Activated T-cell treated with anti-CD3 and anti-CD28 coated beads, Interleukin-2, amount 50 U/mL, for 72 hours (primary cell): ENCODE data around the gene MEFV. TPM values are rescaled to one million over a fixed set of nuclear protein-coding genes. Genes with fewer than 3 reads are reported as not detected.
"Not testable (repeated sequence)": the region's sequence is repeated elsewhere in the genome, so short reads cannot be mapped to it uniquely, and the experiment has no call there.

ENCODE experiments used
- ATAC-seq, 2 donors: fragments of 150-1000 bp; cut with Tn5 transposase; replicated peaks in 1 of 2; 2 replicates each; pipeline ENCODE4 v1.10.0; 2021; ENCODE audit warnings: moderate library complexity in 2 of 2, mild to moderate bottlenecking in 1 of 2
- DNase-seq, 2 donors: peaks; one replicate each; pipeline ENCODE4 v3.0.0; 2021 to 2022; ENCODE audit warnings: mixed read lengths in 1 of 2
- H3K27ac Mint-ChIP-seq: one replicate; pipeline ENCODE4 v1.8.0; 2022; ENCODE audit warnings: mild to moderate bottlenecking, moderate library complexity, mixed read lengths
- H3K27me3 Mint-ChIP-seq: one replicate; pipeline ENCODE4 v1.8.0; 2022; ENCODE audit warnings: low read depth, mixed read lengths
- H3K36me3 Mint-ChIP-seq, 2 donors: one replicate each; pipeline ENCODE4 v1.8.0; 2022; ENCODE audit warnings: mixed read lengths in 2 of 2, mild to moderate bottlenecking in 1 of 2; ENCODE audit not compliant: insufficient read depth in 2 of 2
- H3K4me1 Mint-ChIP-seq: one replicate; pipeline ENCODE4 v1.8.0; 2022; ENCODE audit warnings: low read depth, mixed read lengths
- H3K4me3 Mint-ChIP-seq, 2 donors: one replicate each; pipeline ENCODE4 v1.8.0; 2022; ENCODE audit warnings: mild to moderate bottlenecking in 2 of 2, mixed read lengths in 2 of 2, moderate library complexity in 2 of 2
- H3K9me3 Mint-ChIP-seq, 2 donors: one replicate each; pipeline ENCODE4 v1.8.0; 2022; ENCODE audit warnings: mixed read lengths in 2 of 2
- total RNA-seq, 2 donors: library from RNA; stranded (reverse); gene quantifications; one replicate each; pipeline ENCODE4 v1.2.3, GENCODE V29; 2022

The MEFV gene
- total RNA-seq, 2 donors from 2014 or later = 0.14 to 0.21 TPM

GRCh38 chr16:3198334-3199072, 57.9 kb downstream of the MEFV start:
- Mint-ChIP-seq H3K9me3 (no peaks in the 10 kb centered on the region), H3K4me1 (no peaks in the 10 kb centered on the region), H3K27me3 (peaks cover 40% of the 10 kb centered on the region), H3K27ac (no peak overlapping the region), H3K36me3 (no peaks in the 10 kb centered on the region), H3K4me3 (no peak overlapping the region)
- ATAC-seq = peak; percentile 25 to 47
- no peak for DNase-seq

- not testable (repeated sequence) for H3K27ac Mint-ChIP-seq, H3K4me1 Mint-ChIP-seq, H3K4me3 Mint-ChIP-seq, H3K9me3 Mint-ChIP-seq, DNase-seq, H3K36me3 Mint-ChIP-seq
- H3K27me3 Mint-ChIP-seq = peaks cover 46% of the 10 kb centered on the region
- ATAC-seq = peak in 1 of 2 donors; percentile 11
These were observed 58.6 kb downstream of the MEFV start for GRCh38 chr16:3197694-3198333.

GRCh38 chr16:3195975-3196374, 60.5 kb downstream of the MEFV start:
- no peaks in the 10 kb centered on the region for H3K9me3 Mint-ChIP-seq
- no peak for DNase-seq
- peaks cover 0 to 1% of the 10 kb centered on the region in 2 donors for H3K36me3 Mint-ChIP-seq
- no peak overlapping the region for H3K4me3 Mint-ChIP-seq
- H3K27ac Mint-ChIP-seq = no peak overlapping the region
- H3K4me1 Mint-ChIP-seq = peaks cover 13% of the 10 kb centered on the region
- no peak for ATAC-seq
- H3K27me3 Mint-ChIP-seq = peaks cover 52% of the 10 kb centered on the region

- no peak for DNase-seq
- Mint-ChIP-seq H3K9me3 (no peaks in the 10 kb centered on the region), H3K4me1 (peaks cover 25% of the 10 kb centered on the region), H3K4me3 (no peak overlapping the region), H3K27ac (no peak overlapping the region), H3K36me3 (peaks cover 0 to 3% of the 10 kb centered on the region in 2 donors), H3K27me3 (peaks cover 63% of the 10 kb centered on the region)
- no peak for ATAC-seq
These were observed 61.6 kb downstream of the MEFV start for GRCh38 chr16:3194792-3195191.

GRCh38 chr16:3193221-3194212, 62.9 kb downstream of the MEFV start:
- no peak overlapping the region for H3K4me3 Mint-ChIP-seq
- H3K4me1 Mint-ChIP-seq = peaks cover 38% of the 10 kb centered on the region
- H3K27ac Mint-ChIP-seq = no peak overlapping the region
- DNase-seq = no peak
- H3K9me3 Mint-ChIP-seq = no peaks in the 10 kb centered on the region
- no peak for ATAC-seq
- peaks cover 65% of the 10 kb centered on the region for H3K27me3 Mint-ChIP-seq
- peaks cover 0 to 4% of the 10 kb centered on the region in 2 donors for H3K36me3 Mint-ChIP-seq

GRCh38 chr16:3192476-3193019, 63.9 kb downstream of the MEFV start:
- Mint-ChIP-seq H3K27me3 (peaks cover 66% of the 10 kb centered on the region), H3K4me3 (peak overlapping the region; percentile 92 to 99), H3K27ac (no peak overlapping the region), H3K9me3 (no peaks in the 10 kb centered on the region), H3K4me1 (peaks cover 48% of the 10 kb centered on the region), H3K36me3 (peaks cover 0 to 6% of the 10 kb centered on the region in 2 donors)
- no peak for ATAC-seq
- no peak for DNase-seq

Other genes starting within 250 kb of the MEFV start
- under 1 TPM in 1 of 2 donors, not detected in 1; 0.14 TPM for gene CLDN9, start 243.7 kb downstream of the MEFV start, total RNA-seq
- not detected for gene CLDN6, start 238.4 kb downstream of the MEFV start, total RNA-seq
- 1 to 10 TPM; 3.9 to 4.0 TPM for gene TNFRSF12A, start 236.3 kb downstream of the MEFV start, total RNA-seq
- 10 to 100 TPM; 27.6 to 32.8 TPM for gene HCFC1R1, start 232.7 kb downstream of the MEFV start, total RNA-seq
- gene THOC6, start 232.6 kb downstream of the MEFV start, total RNA-seq = 10 to 100 TPM; 49.1 to 50.9 TPM
- under 1 TPM in 1 of 2 donors, not detected in 1; 0.30 TPM for gene BICDL2, start 219.7 kb downstream of the MEFV start, total RNA-seq
- gene MMP25, start 210.1 kb downstream of the MEFV start, total RNA-seq = 1 to 10 TPM; 2.3 to 5.2 TPM
- gene IL32, start 191.0 kb downstream of the MEFV start, total RNA-seq = 1,000 to 10,000 TPM; 1,427 to 2,251 TPM
- under 1 TPM; 0.28 to 0.48 TPM for gene ZSCAN10, start 157.3 kb downstream of the MEFV start, total RNA-seq
- gene ZNF205, start 144.0 kb downstream of the MEFV start, total RNA-seq = under 1 TPM; 0.12 to 0.28 TPM
- 10 to 100 TPM; 12.2 to 16.3 TPM for gene ZNF213, start 121.6 kb downstream of the MEFV start, total RNA-seq
- under 1 TPM in 1 of 2 donors, not detected in 1; 0.35 TPM for gene OR1F1, start 68.4 kb downstream of the MEFV start, total RNA-seq
- 10 to 100 TPM; 14.8 to 15.5 TPM for gene ZNF200, start 21.5 kb downstream of the MEFV start, total RNA-seq
- 10 to 100 TPM; 26.0 to 30.7 TPM for gene ZNF263, start 26.9 kb upstream of the MEFV start, total RNA-seq
- 10 to 100 TPM in 1 of 2 donors, 1 to 10 TPM in 1; 10.0 to 10.3 TPM for gene TIGD7, start 48.8 kb upstream of the MEFV start, total RNA-seq
- gene ZNF75A, start 48.9 kb upstream of the MEFV start, total RNA-seq = 10 to 100 TPM; 28.3 to 40.4 TPM
- not detected for gene OR2C1, start 99.3 kb upstream of the MEFV start, total RNA-seq
- 10 to 100 TPM; 17.8 to 20.5 TPM for gene ZSCAN32, start 144.4 kb upstream of the MEFV start, total RNA-seq
- 10 to 100 TPM; 11.4 to 12.2 TPM for gene ZNF174, start 144.6 kb upstream of the MEFV start, total RNA-seq
- gene ZNF597, start 186.9 kb upstream of the MEFV start, total RNA-seq = 1 to 10 TPM; 3.8 to 4.5 TPM
- 10 to 100 TPM; 58.5 to 69.7 TPM for gene NAA60, start 187.0 kb upstream of the MEFV start, total RNA-seq
- gene C16orf90, start 238.9 kb upstream of the MEFV start, total RNA-seq = not detected
- 10 to 100 TPM; 16.8 to 18.2 TPM for gene CLUAP1, start 244.4 kb upstream of the MEFV start, total RNA-seq